ENCODE results near the gene RALGPS1. TPM values are rescaled to one million over a fixed set of nuclear protein-coding genes. Genes with fewer than 3 reads are reported as not detected.

Gene RALGPS1
- total and polyA plus RNA-seq, 10 donors, result 2.5 to 27.3 (median 14.1) TPM

GRCh38 chr9:127138444-127138843 lies 223.9 kb downstream of the RALGPS1 start:
- Histone ChIP-seq H3K27ac (no peak overlapping the region), H3K9me3 (no peaks in the 10 kb centered on the region), H3K4me1 (peaks cover 0 to 5% (median 0%) of the 10 kb centered on the region in 6 donors), H3K4me3 (no peak overlapping the region), H3K36me3 (no peaks in the 10 kb centered on the region), H3K27me3 (replicated peaks in 1 of 7) (no peaks in the 10 kb centered on the region)
- 89 to 94% (median 91%) methylated on average over 4 of the region's 4 CpGs for WGBS, 5 donors
- DNase-seq, result no peak
- no peak for TF ChIP-seq POLR2AphosphoS5 (IDR thresholded peaks at IDR 0.05)
- TF ChIP-seq CTCF (IDR thresholded peaks at IDR 0.05 in 8 of 11, conservative IDR thresholded peaks at IDR 0.05 in 3 of 11), result no peak
- TF ChIP-seq POLR2A (IDR thresholded peaks at IDR 0.05), result no peak
- intact Hi-C loops (cut with DNase I; ENCODE audit: low total_unique reads), result no loop called here

GRCh38 chr9:127139071-127139731 lies 224.6 kb downstream of the RALGPS1 start:
- TF ChIP-seq POLR2A (IDR thresholded peaks at IDR 0.05) (no peak), POLR2AphosphoS5 (IDR thresholded peaks at IDR 0.05) (no peak), CTCF (IDR thresholded peaks at IDR 0.05 in 8 of 11, conservative IDR thresholded peaks at IDR 0.05 in 3 of 11) (no peak)

GRCh38 chr9:127139775-127140174 lies 225.2 kb downstream of the RALGPS1 start:
- H3K27me3 ChIP-seq (replicated peaks in 1 of 7), result no peaks in the 10 kb centered on the region
- peaks cover 0 to 5% (median 0%) of the 10 kb centered on the region in 6 donors for H3K4me1 ChIP-seq
- no peak for DNase-seq
- TF ChIP-seq CTCF (IDR thresholded peaks at IDR 0.05 in 8 of 11, conservative IDR thresholded peaks at IDR 0.05 in 3 of 11) (no peak), POLR2AphosphoS5 (IDR thresholded peaks at IDR 0.05) (no peak), POLR2A (IDR thresholded peaks at IDR 0.05) (no peak)
- no peaks in the 10 kb centered on the region for H3K36me3 ChIP-seq
- H3K9me3 ChIP-seq, result no peaks in the 10 kb centered on the region
- intact Hi-C loops (cut with DNase I; ENCODE audit: low total_unique reads), result no loop called here
- H3K27ac ChIP-seq, result no peak overlapping the region
- 93 to 97% (median 95%) methylated on average over 6 of the region's 6 CpGs for WGBS, 5 donors
- no peak overlapping the region for H3K4me3 ChIP-seq

More at GRCh38 chr9:127139071-127139731, 224.6 kb downstream of the RALGPS1 start:
- intact Hi-C loops (cut with DNase I; ENCODE audit: low total_unique reads), result no loop called here
- WGBS, 5 donors, result 89 to 97% (median 96%) methylated on average over 6 to 8 of the region's 8 CpGs
- Histone ChIP-seq H3K4me1 (peaks cover 0 to 5% (median 0%) of the 10 kb centered on the region in 6 donors), H3K27ac (no peak overlapping the region), H3K4me3 (no peak overlapping the region), H3K36me3 (no peaks in the 10 kb centered on the region), H3K9me3 (no peaks in the 10 kb centered on the region), H3K27me3 (replicated peaks in 1 of 7) (no peaks in the 10 kb centered on the region)
- DNase-seq, result no peak

GRCh38 chr9:127140181-127140580 lies 225.6 kb downstream of the RALGPS1 start:
- Histone ChIP-seq H3K4me3 (no peak overlapping the region), H3K36me3 (no peaks in the 10 kb centered on the region), H3K4me1 (peaks cover 0 to 5% (median 0%) of the 10 kb centered on the region in 6 donors), H3K27me3 (replicated peaks in 1 of 7) (no peaks in the 10 kb centered on the region), H3K9me3 (no peaks in the 10 kb centered on the region), H3K27ac (no peak overlapping the region)
- DNase-seq, result peak; percentile 35
- 82 to 96% (median 91%) methylated on average over 6 of the region's 6 CpGs for WGBS, 5 donors
- intact Hi-C loops (cut with DNase I; ENCODE audit: low total_unique reads), result no loop called here
- no peak for TF ChIP-seq POLR2A (IDR thresholded peaks at IDR 0.05)
- TF ChIP-seq POLR2AphosphoS5 (IDR thresholded peaks at IDR 0.05), result no peak
- no peak for TF ChIP-seq CTCF (IDR thresholded peaks at IDR 0.05 in 8 of 11, conservative IDR thresholded peaks at IDR 0.05 in 3 of 11)
